HG03558 (cell line): Measurements from ENCODE around the gene SMIM38.

Experiments
- ATAC-seq: cut with Tn5 transposase; IDR thresholded peaks from one replicate; pipeline ENCODE4 v1.9.1; 2021; ENCODE audit warnings: moderate number of reproducible peaks; ENCODE audit not compliant: unreplicated experiment; ENCODE audit errors: extremely low read depth

Gene SMIM38

DNA sequence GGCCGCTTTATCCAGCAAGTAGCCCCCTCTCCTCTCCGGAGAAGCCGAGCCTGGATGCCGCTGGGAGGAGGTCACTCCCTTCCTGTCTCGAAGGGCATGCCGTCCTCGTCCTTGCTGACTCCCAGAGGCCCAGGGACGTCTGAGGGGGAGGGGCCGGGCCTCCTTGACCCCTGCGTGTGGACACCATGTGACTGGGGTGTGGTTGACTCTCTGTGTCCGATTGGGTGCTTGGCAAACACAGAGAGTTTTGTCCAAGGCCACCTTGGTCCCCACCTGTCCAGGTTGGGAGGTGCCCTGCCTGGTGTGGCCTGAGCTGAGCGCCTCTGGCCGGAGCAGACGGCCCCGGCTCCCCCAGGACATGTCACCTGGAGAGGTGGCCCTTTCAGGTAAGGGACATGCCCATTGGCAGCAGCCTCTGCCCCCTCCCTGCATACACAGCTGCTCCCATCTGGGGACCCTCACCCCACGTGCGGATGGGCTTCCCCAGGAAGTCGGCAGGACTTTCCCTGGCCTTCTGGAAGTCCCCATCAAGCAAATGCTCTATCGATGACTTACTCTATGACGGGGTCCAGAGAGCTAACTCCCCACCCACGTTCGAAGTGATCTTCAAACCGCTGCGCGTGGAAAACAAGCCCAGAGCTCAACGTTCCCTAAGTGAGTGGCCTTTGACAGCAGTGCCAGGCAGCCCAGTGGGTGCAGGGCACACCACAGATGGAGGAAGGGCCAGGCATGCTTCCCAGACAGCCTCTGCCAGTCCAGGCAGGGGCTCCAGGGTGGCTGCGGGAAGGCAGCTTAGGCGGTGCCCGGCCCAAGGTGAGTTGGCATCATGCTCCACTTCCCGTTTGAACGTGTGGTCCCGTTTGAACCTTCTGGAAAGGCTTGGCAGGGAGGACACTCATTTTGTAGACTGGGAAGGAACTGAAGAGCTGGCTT is at the start of gene SMIM38:
TSS of gene SMIM38 (plus strand) at position 634 of the 933 bp plus-strand sequence. CDS start 1,912 bp downstream, outside the sequence.
- no peak for ATAC-seq

DNA sequence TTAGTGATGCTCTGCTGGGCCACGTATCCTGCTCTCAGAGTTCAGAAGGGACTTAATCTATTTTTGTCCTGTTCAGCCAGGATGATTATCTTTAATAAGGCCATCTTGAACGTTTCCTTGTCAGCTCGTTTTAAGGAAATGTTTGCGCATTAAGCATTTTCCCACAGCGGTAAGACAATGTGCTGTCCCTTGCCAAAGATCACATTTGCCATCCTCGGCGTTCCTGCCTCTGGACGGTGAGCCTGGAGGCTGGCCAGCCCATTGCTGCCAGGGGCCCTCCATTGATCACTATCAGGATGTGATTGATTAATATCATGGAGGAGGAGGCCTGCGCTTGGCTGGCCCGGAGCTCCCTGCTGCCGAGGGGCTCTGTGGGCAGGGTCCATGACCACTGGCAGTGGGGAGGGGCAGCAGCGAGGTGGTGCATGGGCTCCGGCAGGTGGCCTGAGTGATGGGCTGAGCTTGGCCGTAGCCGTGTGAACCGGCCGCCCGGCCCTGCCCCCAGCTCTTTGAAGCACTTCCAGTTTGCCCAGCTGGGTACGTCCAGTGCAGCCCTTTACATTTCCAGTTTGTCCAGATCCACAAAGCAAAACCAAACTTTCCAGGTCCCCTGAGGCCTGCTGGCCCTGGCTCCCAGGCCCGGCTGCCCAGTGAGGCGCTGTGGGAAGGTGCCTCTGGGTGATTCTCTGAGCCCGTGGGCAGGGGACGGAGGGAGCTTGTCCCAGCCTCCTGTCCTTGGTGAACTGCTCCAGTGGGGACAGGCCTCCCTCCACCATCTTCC is 49.5 kb upstream of the SMIM38 start:
- no peak for ATAC-seq

DNA sequence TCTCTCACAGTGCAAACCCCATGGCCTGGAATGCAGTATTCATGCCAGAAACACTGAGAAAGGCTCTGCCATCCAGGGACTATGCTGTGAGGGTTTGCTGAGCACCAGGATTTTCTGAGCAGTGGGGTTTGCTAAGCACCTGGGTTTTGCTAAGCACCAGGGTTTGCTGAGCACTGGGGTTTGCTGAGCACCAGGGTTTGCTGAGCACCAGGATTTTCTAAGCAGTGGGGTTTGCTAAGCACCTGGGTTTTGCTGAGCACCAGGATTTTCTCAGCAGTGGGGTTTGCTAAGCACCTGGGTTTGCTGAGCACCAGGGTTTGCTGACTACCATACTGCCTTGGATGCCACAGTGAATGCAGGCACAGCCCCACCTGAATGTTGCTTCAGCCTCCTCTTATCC is 48.3 kb upstream of the SMIM38 start:
- ATAC-seq, result no peak

DNA sequence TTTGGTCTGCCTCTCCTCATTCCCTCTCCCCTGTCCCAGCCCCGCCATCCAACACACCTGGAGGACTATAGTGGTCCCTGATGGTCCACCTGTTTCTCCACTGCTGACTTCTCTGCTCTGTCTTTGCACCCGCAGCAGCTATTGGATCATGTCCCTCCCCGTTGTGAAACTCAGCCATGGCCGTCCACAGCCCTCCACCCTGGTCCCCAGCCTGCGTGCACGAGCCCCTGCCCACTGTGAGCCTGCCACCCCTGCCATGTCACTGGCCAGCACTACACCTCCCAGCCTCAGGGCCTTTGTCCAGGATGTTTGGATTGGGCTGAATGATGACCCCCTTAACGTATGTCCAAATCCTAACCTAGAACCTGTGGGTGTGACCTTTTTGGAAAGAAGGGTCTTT is 47.7 kb upstream of the SMIM38 start:
- no peak for ATAC-seq

DNA sequence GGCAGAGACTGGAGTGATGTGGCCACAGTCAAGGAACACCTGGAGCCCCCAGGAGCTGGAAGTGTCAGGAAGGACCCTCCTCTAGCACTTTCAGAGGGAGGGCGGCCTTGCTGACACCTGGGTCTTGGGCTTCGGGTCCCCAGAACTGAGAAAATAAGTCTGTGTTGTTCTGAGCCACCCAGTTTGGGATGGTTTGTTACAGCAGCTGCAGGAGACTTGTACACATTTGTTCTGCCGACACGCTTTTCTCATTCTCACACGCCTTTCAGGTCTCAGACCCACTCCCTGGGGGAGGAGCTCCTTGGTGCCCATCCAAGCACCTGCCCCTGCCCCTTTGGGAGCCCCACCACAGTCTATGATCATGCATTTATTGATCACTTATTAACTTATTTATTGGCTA is 47.2 kb upstream of the SMIM38 start:
- ATAC-seq, result no peak

DNA sequence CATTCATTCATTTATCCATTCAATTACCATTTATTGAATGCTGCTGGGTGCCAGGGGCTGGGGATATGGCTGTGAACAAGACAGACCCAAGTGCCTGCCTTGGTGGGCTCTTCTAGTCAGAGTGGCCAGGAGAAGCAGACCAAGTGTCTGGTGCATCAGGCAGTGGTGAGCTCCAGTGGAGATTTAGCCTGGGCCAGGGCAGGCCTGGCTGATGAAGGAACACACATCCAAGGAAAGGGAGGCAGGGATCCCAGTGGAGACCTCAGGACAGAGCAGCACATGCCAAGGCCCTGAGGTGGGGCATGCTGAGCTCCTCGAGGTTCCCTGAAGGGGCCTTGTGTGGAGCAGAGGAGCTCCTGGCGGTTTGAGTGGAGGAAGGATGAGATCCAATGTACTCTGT is 46.6 kb upstream of the SMIM38 start:
- no peak for ATAC-seq

DNA sequence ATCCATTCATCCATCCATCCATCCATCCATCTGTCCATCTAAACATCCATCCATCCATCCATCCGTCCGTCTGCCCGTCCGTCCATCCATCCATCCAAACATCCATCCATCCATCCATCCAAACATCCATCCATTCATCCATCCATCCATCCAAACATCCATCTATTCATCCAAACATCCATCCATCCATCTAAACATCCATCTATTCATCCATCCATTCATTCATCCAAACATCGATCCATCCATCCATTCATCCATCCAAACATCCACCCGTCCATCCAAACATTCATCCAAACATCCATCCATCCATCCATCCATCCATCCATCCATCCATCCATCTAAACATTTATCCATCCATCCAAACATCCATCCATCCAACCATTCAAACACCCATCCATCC is 45.3 kb upstream of the SMIM38 start:
- ATAC-seq, result no peak

DNA sequence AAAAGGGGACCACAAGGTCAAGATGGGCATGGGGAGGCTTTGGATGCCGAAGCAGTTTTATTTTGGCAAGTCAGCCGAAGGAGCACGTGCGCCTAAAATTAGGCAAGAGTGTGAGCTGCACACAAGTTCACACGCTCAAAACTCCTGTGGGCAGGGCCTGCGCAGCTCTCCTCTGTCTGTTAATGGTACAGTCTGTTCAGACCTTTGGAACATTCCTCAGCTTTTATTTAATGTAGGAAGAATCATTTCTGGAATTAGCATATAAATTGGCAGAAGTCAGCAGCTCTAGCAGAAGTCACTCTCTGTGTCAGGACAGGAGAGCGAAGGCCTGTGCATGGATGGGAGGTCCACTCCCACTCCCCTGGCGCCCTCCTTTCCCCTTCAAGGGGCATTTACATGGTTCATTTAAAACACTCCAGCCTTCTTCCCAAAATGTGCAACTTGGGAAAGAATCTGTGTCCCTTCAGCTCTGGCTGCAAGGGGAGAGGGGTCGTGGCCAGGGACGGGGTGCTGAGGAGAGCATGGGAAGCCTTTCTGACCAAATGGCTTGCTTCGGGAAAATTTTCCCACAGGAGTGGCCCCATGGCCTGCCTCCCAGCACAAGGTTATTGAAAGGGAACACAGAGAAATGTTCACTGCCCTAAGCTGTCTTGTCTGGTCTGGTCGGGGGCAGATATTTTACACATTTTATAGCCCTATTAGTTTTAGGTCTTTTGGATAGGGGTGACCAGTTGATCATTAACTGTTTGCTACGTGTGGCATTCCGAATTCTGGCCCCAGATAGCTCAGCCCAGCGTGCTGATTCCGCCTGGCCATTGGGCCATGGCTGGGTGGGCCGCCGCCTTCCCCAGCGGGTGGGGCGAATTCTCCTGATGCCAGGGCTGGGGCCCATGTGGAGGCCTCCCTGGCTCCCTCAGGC is 43.9 kb upstream of the SMIM38 start:
- ATAC-seq, result no peak

DNA sequence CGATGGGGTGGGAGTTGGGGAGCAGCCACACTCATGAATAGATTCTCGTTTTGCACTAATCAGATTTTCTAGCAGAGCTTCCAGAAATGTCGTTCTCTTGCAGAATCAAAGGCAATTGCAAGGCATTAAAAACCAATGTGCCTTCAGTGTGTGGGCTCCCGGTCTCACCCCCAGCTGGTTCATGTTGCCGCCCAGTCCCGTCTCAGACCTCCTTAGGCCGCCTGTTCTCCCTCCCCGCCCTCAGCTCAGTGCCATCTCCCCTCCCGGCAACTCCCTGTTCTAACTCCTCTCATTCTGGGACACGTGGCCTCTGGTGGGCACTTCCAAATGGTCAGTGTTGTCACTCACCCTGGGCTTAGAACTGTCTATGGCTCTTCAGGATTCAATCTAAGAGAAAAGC is 42.5 kb upstream of the SMIM38 start:
- ATAC-seq, result no peak

DNA sequence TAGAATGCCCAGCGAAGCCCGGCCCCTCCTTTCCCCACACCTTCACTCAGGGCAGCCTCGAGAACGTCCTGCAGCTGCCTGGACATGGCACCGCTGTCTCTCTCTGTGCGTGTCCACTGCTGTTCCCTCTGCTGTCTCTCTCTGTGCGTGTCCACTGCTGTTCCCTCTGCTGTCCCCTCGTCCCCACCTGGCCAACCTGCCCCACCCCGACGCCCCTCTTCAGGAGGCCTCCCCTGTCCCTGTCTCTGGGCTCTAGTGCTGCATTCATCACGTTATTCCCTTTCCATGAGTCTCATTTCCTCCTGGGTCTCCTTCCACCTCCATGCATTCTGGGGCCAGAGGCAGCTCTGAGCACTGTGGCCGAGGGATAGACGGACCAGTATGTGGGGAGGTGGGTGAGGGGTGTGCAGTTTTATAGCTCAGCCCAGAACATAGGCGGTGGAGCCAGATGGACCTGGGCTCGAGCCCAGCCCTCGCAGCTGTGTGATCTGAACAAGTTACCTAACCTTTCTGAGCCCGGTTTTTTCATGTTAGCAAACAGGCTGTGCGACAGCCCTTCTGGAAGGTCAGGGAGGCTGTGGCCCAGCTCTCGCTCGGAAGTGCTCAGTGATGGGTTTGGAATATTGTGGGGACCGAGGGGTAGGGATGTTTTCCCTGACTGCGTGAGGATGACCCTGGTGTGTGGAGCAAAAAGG is 41.9 kb upstream of the SMIM38 start:
- ATAC-seq, result no peak

DNA sequence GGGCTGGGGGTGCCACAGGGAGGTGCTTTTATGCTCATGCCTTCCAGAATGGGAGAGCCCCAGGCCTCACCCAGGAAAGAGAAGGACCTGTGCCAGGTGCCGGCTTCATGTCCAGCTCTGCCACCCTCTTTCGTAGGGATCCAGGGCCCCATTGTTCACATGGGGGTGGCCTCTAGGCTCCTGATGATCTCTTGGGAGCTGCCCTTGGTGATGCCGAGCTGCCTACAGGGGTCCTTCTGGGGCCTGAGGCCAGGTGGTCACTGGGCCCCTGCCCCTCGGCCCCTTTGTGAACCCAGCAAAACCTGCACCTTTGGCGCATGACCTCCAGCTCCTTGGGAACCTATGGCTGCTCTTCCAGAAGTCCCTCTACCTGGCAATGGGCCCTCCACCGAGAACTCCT is 41.4 kb upstream of the SMIM38 start:
- no peak for ATAC-seq

DNA sequence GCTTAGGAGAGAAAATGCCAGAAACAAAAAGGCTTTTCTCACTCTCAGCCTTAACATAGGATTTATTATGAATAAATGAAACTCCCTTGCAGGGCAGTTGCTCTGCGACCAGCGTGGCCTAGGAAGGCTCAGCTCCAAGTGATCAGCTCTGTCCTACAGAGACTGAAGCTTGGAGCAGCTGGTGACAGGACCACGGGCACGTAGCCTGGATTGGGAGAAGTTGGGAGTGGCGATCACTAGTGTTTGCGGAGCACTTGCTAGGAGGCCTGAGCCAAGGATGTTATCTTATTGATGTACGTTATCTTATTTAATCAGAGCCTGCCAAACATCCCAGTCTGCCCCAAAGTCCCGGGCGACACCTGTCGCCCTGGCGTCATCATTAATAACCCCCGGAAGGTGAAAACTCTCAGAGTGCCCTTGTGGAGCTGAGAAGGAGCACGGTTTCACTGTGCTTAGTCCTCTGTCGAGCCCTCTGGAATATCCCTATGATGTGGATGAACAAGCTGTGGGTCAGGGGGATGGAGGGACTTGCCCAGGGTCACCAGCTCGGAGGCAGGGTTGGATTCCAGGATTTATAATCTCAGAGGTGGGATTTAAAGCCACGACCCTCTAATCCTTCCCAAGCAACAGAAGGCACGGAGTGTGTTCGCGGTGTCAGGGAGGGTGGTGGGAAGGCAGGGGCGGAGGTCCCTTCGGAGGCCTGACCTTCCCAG is 40.8 kb upstream of the SMIM38 start:
- no peak for ATAC-seq

DNA sequence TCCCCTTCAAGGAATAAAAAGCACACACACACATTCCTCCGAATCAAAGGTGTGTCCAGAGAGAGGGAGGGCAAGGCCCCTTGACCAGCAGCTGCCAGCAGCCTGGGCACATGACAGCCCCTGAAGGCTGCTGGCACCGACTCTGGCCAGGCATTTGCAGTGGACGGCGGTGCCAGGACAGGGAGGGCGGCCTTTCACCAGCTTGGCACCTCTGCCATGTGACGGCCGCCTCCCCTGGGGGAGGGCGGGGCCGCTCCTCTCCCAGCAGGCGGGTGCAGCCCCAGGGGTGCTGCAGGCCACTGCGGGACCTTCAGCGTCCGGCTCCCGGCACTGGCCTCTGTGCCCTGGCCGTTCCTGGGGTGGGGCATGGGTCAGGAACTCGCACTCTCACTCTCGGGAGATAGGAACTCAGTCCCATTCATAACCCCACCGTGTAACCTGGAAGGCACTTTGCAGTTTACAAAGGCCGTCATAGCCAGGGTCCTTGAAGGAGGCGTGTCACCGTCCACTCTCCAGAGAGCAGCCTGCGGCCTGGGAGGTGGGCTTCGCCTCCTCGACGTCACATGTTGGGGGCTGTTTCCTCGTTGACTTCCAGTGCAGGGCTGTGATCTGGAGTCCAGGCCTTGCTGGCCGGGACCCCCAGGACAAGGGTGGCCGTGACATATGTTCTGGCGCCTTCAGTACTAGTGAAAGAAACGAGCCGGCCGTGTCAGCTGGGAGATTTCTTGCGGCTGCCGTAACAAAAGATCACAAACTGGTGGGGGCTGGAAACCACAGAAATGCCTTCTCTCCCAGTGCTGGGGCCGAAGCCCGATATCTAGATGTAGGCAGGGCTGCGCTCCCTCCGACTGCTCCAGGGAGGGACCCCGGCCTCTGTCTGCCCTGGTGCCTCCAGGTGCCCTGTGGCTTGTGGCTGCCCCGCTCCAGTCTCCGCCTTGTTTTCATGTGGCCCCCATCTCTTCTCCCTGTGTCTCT is 39.9 kb upstream of the SMIM38 start:
- ATAC-seq, result no peak

DNA sequence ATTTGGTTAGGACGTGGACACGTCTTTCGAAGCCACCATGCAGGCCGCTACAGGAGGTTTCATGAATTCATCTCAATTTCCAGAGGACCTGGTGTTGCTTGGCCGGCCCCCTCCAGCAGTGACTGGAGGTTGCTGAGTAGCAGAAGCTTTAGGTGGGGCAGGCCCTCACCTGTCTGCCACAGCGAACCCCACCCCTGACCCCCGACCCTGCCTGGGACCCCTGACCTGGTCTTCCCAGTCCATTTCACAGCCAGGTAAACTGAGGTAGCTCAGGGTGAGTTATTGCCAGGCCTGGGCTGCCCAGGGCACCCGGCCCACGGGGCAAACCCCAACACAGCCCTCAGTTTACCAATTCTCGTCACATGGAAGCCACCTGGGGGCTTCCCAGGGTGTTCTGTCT is 39.1 kb upstream of the SMIM38 start:
- no peak for ATAC-seq

DNA sequence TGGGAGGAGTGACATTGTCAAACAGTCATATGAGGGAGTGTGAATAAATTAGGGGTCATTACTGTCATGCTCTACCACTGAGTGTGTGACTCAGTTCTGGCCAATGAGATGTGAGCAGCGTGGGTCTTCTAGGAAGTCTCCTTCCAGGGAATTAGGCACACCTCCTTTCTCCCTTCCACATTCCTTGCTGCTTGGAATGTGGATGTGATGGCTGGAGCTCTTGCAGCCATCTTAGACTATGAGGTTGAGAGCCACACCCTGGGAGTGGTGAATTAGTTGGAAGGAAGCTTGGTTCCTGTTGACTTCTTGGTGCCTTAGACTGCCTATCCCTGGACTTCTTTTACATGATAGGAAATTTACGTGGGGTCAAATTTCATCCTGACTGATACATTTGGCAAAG is 36.5 kb upstream of the SMIM38 start:
- no peak for ATAC-seq

DNA sequence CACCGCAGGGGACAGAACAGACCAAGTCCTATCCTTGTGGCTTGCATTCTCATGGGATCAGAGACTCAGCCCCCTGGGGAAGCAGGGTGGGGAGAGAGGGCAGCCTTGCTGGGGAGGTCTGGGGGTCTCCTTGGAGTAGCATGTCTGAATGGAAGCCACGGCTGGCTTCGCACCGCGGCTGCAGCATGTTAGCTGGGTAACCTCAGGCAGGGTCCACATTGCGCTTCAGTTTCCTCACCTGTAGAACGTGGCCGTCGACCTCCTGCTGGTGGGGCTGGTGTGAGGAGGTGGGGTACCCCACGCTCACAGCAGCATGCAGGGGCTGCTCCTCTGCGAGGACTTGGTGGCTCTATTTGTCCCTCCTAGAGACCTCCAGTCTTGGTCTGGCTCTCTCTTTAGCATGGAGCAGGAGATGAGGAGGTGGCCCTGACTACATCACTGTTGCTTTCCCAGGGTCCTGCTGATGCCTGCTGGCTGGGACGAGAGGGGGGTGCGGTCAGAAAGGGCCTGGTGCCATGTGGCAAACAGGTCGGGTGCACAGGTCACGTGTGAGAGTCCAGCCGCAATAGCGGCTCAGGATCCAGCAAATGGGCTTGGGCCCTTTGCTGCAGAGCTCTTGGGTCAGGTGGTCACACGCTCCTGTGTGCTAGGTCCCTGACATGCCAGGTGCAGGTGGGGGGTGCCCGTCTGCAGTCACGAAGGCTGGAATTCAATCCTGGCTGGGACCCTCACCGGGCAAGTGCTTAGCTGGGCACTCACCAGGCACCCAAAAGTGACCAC is 35.4 kb upstream of the SMIM38 start:
- no peak for ATAC-seq

DNA sequence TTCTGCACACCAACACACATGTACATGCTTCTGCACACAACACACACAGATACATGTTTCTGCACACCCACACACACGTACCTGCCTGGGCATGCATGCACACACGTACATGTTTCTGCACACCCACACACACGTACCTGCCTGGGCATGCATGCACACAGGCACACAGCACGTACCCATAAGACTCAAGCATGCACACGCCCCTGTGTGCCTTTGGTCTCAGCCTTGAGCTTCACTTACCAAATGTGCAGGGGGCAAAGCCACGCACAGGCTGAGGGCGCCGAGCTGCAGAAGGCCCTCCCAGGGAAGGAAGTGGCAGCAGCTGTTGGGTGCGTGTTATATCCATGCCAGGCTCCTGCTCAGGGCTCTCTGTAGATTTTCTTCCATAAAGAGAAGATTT is 34.7 kb upstream of the SMIM38 start:
- ATAC-seq, result no peak
